RWPE2 (cell line): ENCODE measurements around the gene MEMO1.
A peak's percentile ranks its signal among the peaks of the same experiment; 100 is the strongest.

ENCODE experiments used
- ATAC-seq: fragments of 200-7000 bp; cut with Tn5 transposase; 3 replicates; pipeline ENCODE4 v1.9.1; 2021; ENCODE audit warnings: low read depth
- DNase-seq: peaks from one replicate; pipeline ENCODE4 v3.0.0-alpha.2; 2020; ENCODE audit warnings: low spot score
- H3K27ac ChIP-seq: fragments of 450-650 bp; 2 replicates; pipeline ENCODE4 v1.5.1; 2017; ENCODE audit warnings: mild to moderate bottlenecking; ENCODE audit not compliant: poor library complexity, severe bottlenecking
- H3K27me3 ChIP-seq: fragments of 250-450 bp; sonication (Bioruptor Pico); 2 replicates; pipeline ENCODE4 v1.5.1; 2021; ENCODE audit warnings: mild to moderate bottlenecking, moderate library complexity; ENCODE audit not compliant: insufficient read depth, poor library complexity, severe bottlenecking
- H3K36me3 ChIP-seq: fragments of 250-450 bp; sonication (Bioruptor Pico); 2 replicates; pipeline ENCODE4 v1.5.1; 2020; ENCODE audit warnings: low read depth, mild to moderate bottlenecking, moderate library complexity
- H3K4me1 ChIP-seq: fragments of 250-450 bp; sonication (Bioruptor Pico); 2 replicates; pipeline ENCODE4 v1.5.1; 2021; ENCODE audit warnings: mild to moderate bottlenecking, moderate library complexity; ENCODE audit not compliant: insufficient read depth, poor library complexity, severe bottlenecking
- H3K4me3 ChIP-seq: fragments of 250-450 bp; sonication (Bioruptor Pico); 2 replicates; pipeline ENCODE4 v1.5.1; 2021; ENCODE audit warnings: mild to moderate bottlenecking, moderate library complexity; ENCODE audit not compliant: severe bottlenecking
- H3K9me3 ChIP-seq: fragments of 250-450 bp; sonication (Bioruptor Pico); 2 replicates; pipeline ENCODE4 v1.5.1; 2021; ENCODE audit warnings: mild to moderate bottlenecking, moderate library complexity; ENCODE audit not compliant: severe bottlenecking
- CTCF ChIP-seq: fragments of 450-650 bp; IDR thresholded peaks from one replicate; pipeline ENCODE4 v1.5.1; 2017; ENCODE audit warnings: mild to moderate bottlenecking, moderate library complexity; ENCODE audit not compliant: poor library complexity, severe bottlenecking

MEMO1 gene

DNA sequence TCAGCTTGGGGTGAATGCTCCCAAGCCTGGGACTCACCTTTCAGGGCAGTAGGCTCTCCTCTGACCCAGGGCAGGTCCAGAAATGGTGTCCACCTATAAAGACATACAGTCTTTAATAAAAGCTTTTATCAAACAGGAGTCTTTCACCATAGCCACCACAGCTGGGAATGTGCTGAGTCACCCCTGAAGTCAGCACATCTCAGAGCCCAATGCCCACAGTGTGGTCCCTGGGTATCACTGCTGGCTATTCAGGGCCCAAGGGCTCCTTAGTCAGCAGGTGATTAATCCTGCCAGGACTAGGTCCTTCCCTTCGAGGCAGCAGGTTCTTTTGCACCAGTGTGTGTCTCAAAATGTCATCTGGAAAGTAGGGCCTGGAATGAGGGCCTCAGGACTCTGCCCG is 181.9 kb downstream of the MEMO1 start:
- ATAC-seq = peak; percentile 49

DNA sequence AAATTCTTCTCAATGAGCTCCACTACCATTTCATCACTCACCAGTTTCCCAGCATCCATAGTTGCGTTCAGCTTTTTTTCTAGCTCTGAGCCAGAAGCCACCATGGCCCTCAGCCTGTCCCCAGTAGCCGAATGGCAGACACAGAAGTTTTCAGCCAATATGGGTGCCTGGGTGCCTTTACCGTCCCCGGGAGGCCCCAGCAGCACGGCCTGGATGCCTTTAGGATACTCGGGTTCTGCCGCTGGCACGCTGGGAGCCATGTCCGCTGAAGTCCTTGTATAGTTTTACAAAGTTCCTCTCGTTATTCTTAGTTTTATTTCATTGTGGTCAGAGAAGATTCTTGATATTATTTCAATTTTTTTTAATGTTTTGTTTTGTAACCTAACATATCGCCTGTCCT is 187.2 kb downstream of the MEMO1 start:
- DNase-seq = no peak
- no peaks in the 10 kb centered on the region for H3K4me1 ChIP-seq
- no peaks in the 10 kb centered on the region for H3K27me3 ChIP-seq
- H3K36me3 ChIP-seq = no peaks in the 10 kb centered on the region
- ATAC-seq = no peak
- no peaks in the 10 kb centered on the region for H3K9me3 ChIP-seq
- TF ChIP-seq CTCF = no peak
- no peak overlapping the region for H3K27ac ChIP-seq
- H3K4me3 ChIP-seq = no peak overlapping the region

More for the DNA sequence above, 181.9 kb downstream of the MEMO1 start:
- Histone ChIP-seq H3K36me3 (no peaks in the 10 kb centered on the region), H3K4me1 (no peaks in the 10 kb centered on the region), H3K27ac (no peak overlapping the region), H3K4me3 (no peak overlapping the region), H3K9me3 (no peaks in the 10 kb centered on the region), H3K27me3 (no peaks in the 10 kb centered on the region)
- DNase-seq = no peak
- no peak for TF ChIP-seq CTCF

DNA sequence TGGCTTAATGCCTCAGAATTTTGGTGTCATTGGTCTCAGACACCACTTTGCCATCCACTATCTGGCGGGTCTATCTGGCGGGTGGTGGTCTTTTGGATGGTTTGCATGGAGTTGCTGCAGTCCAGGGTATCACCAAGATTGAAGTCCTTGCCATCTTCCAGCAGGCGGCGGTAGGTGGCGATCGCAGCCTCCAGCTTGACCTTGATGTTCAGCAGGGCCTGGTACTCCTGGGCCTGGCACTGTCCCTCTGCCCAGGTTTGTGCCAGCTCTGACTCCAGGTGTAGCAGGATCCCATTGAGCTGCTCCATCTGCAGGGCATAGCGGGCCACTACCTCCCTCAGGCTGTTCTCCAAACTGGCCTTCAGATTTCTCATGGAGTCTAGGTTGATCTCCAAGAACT is 188.2 kb downstream of the MEMO1 start:
- no peak overlapping the region for H3K4me3 ChIP-seq
- no peaks in the 10 kb centered on the region for H3K27me3 ChIP-seq
- H3K9me3 ChIP-seq = no peaks in the 10 kb centered on the region
- no peaks in the 10 kb centered on the region for H3K4me1 ChIP-seq
- H3K27ac ChIP-seq = no peak overlapping the region
- no peaks in the 10 kb centered on the region for H3K36me3 ChIP-seq
- DNase-seq (no peak), ATAC-seq (no peak)
- TF ChIP-seq CTCF = no peak
